Thoracic aorta (tissue), 2 donors: ENCODE measurements around the gene DGKI. TPM values are rescaled to one million over a fixed set of nuclear protein-coding genes. Genes with fewer than 3 reads are reported as not detected.

Experiments used
- ATAC-seq: fragments of 150-250 bp; one replicate; pipeline ENCODE4 v1.8.0; 2017; ENCODE audit warnings: low read depth; ENCODE audit not compliant: insufficient number of reproducible peaks, low FRiP score
- DNase-seq: peaks from one replicate; pipeline ENCODE4 v3.0.0-alpha.2; 2020; ENCODE audit warnings: low spot score
- H3K27ac ChIP-seq, 2 donors: fragments of 200-600 bp; sonication (generic); 1 replicate in 1 of 2; 2 replicates in 1 of 2; pipeline ENCODE4 v1.5.1; 2016; ENCODE audit warnings: mild to moderate bottlenecking in 2 of 2, moderate library complexity in 2 of 2
- H3K27me3 ChIP-seq: fragments of 200-600 bp; sonication (generic); replicated peaks from 2 replicates; pipeline ENCODE4 v1.6.0; 2016; ENCODE audit warnings: mild to moderate bottlenecking; ENCODE audit not compliant: insufficient read depth
- H3K36me3 ChIP-seq: fragments of 200-600 bp; sonication (generic); one replicate; pipeline ENCODE4 v1.5.1; 2016
- H3K4me1 ChIP-seq, 2 donors: fragments of 200-600 bp; sonication (generic); 1 replicate in 1 of 2; 2 replicates in 1 of 2; pipeline versions ENCODE4 v1.5.1 to v1.6.0; 2016; ENCODE audit warnings: low read depth in 2 of 2, mild to moderate bottlenecking in 1 of 2; ENCODE audit not compliant: control insufficient read depth in 1 of 2
- H3K4me3 ChIP-seq: fragments of 200-600 bp; sonication (generic); 2 replicates; pipeline ENCODE4 v1.5.1; 2016; ENCODE audit warnings: mild to moderate bottlenecking
- H3K9me3 ChIP-seq: fragments of 200-600 bp; sonication (generic); 2 replicates; pipeline ENCODE4 v1.5.1; 2016
- total RNA-seq, 2 donors: library from RNA; depleted of rRNA; stranded (reverse); fragments of >200 nt; gene quantifications; one replicate each; pipeline versions ENCODE4 v1.1.0 to v1.2.3, GENCODE V29; 2016
- TF ChIP-seq, protein P1 (sequence below): fragments of 200-600 bp; sonication (generic); IDR thresholded peaks from one replicate; pipeline ENCODE4 v1.5.1; 2019; ENCODE audit warnings: antibody characterized with exemption

DGKI gene
- total RNA-seq, 2 donors from 2014 or later = 10.3 to 22.3 TPM

DNA sequence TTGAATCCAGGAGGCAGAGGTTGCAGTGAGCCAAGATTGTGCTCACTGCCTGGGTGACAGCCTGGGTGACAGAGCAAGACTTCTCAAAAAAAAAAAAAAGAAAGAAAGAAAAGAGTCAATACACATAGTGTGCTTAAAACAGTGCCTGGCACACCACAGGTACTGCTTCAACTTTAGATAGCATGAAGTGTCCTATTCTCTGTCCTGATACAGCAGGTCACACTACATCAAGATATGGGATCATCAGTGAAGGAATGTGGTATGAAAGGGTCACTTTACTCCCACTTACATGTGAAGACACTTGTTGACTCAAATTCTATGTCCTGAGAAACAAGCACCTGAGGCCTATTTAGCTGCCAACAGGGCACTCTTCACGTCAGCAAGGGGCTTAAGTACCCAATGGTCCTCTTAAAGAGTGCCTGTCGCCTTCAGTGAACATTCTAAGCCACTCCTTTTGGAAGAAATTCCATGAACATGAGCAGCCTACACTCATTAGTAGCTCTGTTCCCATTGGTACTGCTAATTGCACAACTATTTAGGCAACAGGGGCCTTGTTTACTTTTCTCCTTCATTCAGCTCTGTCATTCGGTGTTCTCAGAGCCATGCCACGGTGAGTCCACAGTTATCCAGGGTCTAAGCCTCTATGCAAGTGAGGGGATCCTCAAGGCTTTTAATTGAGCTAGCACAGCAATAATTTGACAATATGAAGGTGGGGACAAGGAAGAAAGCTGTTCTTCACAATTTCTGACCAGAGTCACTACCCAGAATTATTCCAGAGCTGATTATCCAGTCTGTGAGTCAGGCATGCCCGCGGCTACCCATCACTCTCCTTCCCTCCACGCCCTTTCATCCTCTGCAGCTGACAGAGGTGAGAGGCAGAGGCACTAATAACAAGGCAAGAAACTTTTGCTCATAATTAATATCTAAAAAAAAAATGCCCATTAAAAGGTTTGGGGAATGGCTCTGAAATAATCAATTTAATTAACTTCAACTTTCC lies 446.6 kb downstream of the DGKI start:
- ATAC-seq = no peak

GRCh38 chr7:137396051-137396450 lies 450.7 kb downstream of the DGKI start:
- Histone ChIP-seq H3K36me3 (no peaks in the 10 kb centered on the region), H3K9me3 (no peaks in the 10 kb centered on the region), H3K27ac (no peak overlapping the region), H3K27me3 (no peaks in the 10 kb centered on the region), H3K4me1 (no peaks in the 10 kb centered on the region), H3K4me3 (no peak overlapping the region)
- no peak for DNase-seq
- TF ChIP-seq, protein P1, sequence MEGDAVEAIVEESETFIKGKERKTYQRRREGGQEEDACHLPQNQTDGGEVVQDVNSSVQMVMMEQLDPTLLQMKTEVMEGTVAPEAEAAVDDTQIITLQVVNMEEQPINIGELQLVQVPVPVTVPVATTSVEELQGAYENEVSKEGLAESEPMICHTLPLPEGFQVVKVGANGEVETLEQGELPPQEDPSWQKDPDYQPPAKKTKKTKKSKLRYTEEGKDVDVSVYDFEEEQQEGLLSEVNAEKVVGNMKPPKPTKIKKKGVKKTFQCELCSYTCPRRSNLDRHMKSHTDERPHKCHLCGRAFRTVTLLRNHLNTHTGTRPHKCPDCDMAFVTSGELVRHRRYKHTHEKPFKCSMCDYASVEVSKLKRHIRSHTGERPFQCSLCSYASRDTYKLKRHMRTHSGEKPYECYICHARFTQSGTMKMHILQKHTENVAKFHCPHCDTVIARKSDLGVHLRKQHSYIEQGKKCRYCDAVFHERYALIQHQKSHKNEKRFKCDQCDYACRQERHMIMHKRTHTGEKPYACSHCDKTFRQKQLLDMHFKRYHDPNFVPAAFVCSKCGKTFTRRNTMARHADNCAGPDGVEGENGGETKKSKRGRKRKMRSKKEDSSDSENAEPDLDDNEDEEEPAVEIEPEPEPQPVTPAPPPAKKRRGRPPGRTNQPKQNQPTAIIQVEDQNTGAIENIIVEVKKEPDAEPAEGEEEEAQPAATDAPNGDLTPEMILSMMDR = no peak
- no peak for ATAC-seq

More for the DNA sequence above, 446.6 kb downstream of the DGKI start:
- H3K27ac ChIP-seq = no peak overlapping the region
- H3K4me1 ChIP-seq = no peaks in the 10 kb centered on the region
- no peaks in the 10 kb centered on the region for H3K9me3 ChIP-seq
- no peak overlapping the region for H3K4me3 ChIP-seq
- H3K36me3 ChIP-seq = no peaks in the 10 kb centered on the region
- no peaks in the 10 kb centered on the region for H3K27me3 ChIP-seq
- DNase-seq = no peak
- TF ChIP-seq, protein P1 = no peak

DNA sequence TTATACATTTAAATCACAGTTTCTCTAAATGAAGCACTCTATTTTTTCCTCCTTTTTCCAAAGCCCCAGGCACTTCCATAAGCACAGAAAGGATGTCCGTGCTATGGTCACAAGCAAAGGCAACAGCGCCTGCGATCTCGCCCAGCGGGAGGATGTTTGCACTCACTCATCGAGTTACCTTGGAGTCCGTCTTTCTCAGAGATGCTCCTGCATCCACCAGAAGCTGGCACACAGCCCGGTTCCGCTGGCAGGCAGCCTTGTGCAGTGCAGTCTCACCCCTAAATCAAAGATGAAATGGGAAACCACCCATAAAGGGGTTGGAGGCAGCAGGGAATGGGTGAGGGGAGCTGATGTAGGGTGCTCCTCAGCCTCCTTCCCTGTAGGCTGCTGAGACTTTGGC lies 451.4 kb downstream of the DGKI start:
- Histone ChIP-seq H3K4me3 (no peak overlapping the region), H3K4me1 (no peaks in the 10 kb centered on the region), H3K9me3 (no peaks in the 10 kb centered on the region), H3K36me3 (no peaks in the 10 kb centered on the region), H3K27me3 (no peaks in the 10 kb centered on the region), H3K27ac (no peak overlapping the region)
- TF ChIP-seq, protein P1 = no peak
- no peak for DNase-seq
- ATAC-seq = no peak

GRCh38 chr7:137393570-137393969 lies 453.2 kb downstream of the DGKI start:
- DNase-seq = no peak
- Histone ChIP-seq H3K4me1 (no peaks in the 10 kb centered on the region), H3K27ac (no peak overlapping the region), H3K9me3 (no peaks in the 10 kb centered on the region), H3K4me3 (no peak overlapping the region), H3K36me3 (no peaks in the 10 kb centered on the region), H3K27me3 (no peaks in the 10 kb centered on the region)
- TF ChIP-seq, protein P1 = no peak
- no peak for ATAC-seq

- no peaks in the 10 kb centered on the region for H3K9me3 ChIP-seq
- DNase-seq (no peak), ATAC-seq (no peak)
- no peak overlapping the region for H3K4me3 ChIP-seq
- TF ChIP-seq, protein P1 = no peak
- H3K36me3 ChIP-seq = no peaks in the 10 kb centered on the region
- H3K27me3 ChIP-seq = no peaks in the 10 kb centered on the region
- no peaks in the 10 kb centered on the region for H3K4me1 ChIP-seq
- H3K27ac ChIP-seq = no peak overlapping the region
Observed at GRCh38 chr7:137390076-137390475, 456.7 kb downstream of the DGKI start.
